GM21529 (cell line): Measurements from ENCODE around the gene CD300LF.

Source experiments
- ATAC-seq: cut with Tn5 transposase; IDR thresholded peaks from one replicate; pipeline ENCODE4 v1.9.1; 2021; ENCODE audit not compliant: unreplicated experiment

CD300LF gene

DNA sequence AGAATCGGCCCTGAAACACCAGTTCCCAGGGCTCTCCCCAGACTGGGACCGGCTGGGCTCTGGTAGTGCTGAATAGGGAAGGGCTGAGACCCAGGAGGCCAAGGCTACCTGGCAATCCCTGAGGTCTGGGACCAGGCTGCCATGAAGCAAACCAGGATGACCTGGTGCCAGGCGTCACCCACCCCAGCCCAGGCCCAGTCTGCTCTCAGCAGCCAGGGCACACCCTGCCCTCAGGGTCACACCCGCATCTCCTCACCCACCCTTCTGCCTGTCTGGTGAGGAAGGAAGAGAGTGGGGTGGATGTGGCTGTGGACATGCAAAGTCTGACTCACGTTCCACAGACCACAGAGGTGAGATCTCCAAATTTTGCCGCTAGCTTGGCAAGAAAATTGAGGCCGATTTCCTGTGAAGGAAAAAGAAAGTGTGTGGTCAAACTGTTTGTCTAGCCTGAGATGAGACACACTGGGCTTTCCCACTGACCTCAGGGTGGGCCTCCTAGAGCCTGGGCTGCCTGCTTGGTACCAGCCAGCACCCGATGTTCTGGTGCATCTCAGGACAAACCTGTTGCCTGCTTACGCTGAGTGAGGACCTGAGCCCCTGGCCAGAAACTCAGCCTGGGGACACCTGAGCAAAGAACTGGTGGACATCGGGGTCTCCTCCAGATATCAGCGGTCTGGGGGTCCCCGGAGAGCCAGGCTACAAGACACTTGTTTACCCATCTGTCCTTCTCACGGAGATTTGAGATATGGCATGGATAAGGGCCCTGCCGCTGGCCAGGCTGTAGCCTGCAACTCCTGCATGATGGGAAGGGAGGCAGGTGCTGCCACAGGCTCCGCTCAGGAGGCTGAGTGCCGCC is 18.0 kb upstream of the CD300LF start:
- ATAC-seq, result no peak

DNA sequence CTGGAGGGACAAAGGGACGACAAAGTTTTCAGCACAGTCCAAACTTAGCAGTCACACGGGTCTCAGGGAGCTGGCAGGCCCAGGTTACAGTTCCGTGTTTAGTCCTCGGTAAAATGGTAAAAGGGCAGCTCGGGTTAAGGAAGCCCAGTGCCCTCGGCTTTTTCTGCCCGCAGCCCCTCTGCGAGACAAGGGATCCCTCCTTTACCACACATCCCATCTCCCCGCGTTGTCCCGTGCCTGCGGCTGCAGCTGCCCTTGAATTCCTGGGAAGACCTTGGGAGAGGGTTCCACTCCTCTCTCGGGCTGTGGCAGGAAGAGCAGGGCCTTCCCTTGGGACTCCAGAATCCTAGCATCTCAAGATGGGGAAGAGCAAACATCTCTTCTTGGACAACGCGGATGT is 17.1 kb upstream of the CD300LF start:
- ATAC-seq, result no peak

DNA sequence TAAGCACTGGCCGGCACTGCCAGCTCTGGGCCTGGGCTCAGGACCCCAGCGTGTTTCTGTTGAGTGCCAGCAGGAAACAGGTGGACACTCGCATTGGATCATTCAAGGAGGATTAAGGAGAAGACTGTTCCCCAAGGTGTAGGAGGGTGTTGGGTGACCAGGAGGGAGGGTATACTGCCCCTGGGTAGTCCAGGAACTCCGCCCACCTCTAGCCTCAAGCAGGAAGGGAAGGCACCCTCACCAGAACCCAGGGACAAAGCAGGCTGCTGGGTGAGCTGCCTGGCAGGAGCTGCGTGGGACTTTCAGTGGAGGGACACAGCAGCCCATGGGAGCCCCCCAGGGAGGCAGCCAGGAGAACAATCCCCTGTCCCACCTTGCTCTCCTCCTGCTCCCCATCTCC is 16.6 kb upstream of the CD300LF start:
- no peak for ATAC-seq

DNA sequence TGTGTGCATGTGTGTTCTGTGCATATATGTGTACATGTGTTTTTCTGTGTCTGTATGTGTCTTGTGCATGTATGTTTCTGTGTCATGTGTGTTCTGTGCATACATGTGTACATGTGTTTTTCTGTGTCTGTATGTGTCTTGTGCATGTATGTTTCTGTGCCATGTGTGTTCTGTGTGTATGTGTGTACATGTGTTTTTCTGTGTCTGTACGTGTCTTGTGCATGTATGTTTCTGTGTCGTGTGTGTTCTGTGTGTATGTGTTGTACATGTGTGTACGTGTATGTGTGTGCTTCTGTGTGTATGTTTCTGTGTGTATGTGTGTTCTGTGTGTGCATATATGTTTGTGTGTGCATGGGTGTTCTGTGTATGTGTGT is 16.0 kb upstream of the CD300LF start:
- ATAC-seq, result no peak

DNA sequence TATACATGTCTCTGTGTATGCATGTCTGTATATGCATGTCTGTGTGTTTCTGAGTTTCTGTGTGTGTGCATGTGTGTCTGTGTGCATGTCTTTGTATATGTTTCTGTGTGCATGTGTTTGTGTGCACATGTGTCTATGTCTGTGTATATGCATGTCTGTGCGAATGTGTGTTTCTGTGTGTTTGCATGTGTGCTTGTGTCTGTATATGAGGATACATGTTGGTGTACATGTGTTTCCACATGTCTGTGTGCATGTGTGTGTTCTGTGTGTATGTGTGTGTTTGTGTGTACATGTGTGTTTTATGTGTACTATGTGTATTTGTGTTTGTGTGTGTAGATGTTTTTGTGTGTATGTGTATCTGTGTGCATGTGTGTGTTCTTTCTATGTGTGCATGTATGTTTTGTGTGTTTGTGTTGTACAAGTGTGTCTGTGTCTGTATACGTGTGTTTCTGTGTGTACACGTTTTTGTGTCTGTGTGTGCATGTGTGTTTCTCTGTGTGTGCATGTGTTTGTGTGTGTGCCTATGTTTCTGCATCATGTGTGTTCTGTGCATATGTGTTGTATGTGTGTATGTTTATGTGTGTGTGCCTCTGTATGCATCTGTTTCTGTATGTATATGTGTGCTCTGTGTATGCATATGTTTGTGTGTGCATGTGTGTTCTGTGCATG is 15.4 kb upstream of the CD300LF start:
- ATAC-seq, result no peak

DNA sequence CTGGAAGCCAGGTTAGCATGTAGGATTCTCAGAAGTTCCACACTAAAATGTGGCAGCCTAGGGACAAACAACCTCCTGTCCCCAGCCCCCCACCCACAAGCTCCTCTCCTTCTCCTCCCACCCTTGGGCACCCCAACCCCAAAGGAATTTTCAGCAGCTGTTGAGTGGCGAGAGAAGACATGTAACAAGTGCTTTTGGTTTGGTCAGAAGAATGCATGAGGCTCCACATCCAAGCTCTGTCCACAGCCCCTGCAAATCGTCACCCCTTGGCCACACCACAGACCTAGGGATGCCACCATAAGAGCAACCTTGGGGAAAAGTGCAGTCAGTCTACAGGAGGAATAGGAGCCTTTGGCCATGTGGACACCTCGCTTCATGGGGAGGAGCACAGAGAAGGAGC is 12.4 kb upstream of the CD300LF start:
- no peak for ATAC-seq

DNA sequence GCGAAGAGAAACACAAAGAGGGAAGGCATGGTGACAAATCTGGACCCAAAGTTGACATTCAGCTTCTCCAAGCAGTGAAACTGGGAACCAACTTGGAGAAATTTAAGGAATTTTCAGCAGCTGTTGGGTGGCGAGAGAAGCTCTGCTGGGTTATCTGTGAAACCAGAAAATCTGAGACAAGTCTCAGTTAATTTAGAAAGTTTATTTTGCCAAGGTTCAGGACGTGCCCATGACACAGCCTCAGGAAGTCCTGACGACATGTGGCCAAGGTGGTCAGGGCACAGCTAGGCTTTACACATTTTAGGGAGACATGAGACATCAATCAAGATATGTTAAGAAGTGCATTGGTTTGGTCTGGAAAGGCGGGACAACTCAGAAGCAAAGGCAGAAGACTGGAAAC is 11.2 kb upstream of the CD300LF start:
- no peak for ATAC-seq

DNA sequence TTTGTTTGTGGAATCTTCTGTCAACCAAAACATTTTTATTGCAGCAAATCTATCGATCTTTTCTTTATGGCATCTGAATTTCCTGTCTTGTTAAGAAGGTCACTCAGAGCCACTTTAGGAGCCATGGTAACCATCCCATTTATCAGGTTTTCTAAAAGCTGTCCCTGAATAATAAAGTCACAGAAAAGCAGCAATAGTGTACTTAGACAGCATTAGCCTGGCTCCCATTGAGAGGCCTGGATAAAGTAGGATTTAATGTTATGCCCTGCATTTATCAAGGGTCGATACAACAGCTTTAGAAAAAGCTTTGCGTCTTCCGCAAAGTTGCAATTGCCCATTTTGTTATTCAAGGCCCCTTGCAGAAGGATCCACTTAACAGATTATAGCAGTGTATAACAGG is 10.1 kb upstream of the CD300LF start:
- ATAC-seq, result no peak

DNA sequence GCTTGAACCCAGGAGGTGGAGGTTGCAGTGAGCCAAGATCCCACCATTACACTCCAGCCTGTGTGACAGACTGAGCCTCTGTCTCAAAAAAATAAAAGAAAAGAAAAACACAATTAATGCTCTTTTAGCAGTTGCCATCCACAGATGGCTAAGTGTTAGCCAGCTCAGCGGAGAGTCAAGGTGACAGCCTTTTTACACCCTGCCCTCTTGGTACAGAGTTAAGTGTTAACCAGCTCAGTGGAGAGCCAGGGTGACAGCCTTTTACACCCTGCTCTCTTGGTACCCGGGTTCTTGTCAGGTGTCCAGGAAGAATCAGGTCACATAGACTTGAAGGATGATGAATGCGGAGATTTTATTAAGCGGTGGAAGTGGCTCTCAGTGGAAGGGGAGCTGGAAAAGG is 7.8 kb upstream of the CD300LF start:
- ATAC-seq, result no peak

DNA sequence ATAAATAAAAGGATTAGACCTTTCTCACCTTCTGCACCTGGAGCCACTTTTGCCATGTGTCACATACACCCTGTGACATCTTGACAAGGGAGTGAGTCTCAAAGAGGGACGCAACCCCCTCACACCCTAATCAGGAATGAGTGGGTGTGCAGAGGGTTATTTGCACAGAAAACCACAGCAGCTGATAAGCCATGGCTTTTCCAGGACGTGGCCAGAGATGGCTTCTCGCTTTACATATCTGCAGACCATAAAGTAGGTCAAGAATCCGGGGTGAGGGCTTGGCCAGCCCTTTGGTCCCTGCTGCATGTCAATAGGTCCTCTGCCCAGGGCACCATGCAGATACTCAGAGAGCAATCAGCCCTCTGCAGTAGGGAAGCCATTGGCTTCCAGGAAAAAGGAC is 2.4 kb upstream of the CD300LF start:
- ATAC-seq, result no peak

DNA sequence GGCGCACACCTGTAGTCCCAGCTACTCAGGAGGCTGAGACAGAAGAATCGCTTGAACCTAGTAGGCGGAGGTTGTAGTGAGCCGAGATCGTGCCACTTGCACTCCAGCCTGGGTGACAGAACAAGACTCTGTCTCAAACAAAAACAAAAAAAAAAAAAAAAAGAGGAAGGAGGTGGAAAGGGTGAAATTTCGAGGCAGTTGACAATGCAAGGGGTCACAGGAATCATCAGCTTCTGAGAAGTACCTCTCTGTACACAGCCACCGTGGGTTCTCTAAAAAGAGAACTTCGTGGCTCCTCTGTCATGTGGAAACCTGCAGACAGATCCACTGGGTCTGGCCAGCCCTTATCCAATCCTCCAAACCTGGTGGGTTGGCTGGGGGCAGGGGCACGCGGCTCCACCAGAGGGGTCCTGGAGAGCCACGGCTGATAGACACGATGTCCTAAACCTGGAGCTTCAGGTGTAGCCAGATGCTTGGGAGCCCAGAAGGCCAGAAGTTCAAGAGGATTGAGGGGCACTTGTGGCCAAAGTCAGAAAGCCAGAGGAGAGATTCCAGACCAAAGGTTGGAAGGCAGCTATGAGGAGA is 540 bp upstream of the CD300LF start:
- no peak for ATAC-seq

DNA sequence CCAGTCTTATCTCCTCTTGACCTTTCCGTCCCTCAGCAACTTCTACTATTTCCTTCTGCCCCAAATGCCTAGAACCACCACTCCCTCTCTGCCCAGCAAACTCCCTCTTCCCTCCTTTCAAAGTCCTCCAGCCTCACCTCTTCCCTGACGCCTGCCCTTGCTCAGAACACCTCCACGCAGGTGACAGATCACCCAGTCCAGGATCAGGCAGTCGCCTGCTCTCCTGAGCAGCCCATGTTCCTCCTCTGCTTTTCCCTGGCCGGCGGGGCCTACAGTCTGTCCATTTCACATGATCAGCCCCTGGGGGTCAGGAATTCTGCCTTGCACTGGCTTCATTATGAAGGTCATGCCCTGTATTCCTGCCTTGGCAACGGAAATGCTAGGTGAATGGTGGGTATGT is 422 bp downstream of the CD300LF start:
- ATAC-seq, result no peak

DNA sequence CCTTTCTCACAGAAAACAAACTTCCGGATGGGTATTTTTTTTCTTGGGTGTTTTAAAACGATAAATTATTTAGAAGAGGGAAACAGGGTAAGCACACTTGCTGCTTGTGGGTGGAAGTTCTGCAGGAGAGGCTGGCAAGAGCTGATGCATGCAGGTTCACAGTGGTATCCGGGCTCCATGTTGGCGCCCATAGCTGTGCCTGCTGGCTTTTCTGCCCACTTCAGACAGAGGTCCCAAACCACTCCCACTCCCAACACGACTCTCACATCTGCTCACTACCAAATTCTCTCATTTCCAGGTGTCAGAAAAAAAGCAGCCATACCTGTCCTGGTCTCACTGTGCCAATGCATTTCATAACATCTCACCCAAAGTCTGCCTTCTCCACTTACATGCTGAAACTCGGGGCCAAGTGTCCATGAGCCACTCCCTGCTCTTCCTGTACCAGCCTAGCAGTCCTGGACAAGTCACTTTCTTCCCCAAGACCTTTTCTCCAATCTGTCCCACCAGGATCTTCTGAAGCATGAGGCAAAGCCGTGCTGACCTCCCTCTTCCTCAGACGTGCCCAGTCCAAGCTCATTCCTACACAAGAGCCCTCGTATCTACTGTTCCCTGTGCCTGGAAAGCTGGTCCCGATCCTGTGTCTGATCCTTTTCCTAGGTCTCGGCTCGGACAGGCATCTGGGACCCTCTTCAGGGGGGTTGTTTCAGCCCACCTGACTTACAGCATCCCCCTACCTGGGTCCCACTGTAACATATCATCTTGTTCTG is 1.5 kb downstream of the CD300LF start:
- no peak for ATAC-seq

DNA sequence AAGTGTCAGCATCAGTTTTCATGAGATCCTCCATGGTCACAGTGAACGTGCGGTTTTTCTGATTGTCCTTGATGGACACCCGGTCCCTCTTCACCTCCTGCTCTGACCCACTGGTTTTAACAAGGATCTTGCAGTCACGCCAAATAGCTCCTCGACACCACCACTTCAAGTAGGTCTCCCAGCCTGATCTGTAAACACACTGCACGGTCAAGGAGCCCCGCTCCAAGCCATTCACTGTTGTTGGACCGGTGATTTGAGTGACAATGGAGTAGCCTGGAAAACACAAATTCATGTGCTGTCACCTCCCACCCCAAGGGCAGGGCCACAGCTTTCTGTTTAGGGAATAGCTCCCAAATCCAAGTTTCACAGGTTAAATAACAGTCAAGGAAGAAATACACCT is 8.2 kb downstream of the CD300LF start:
- ATAC-seq, result no peak

DNA sequence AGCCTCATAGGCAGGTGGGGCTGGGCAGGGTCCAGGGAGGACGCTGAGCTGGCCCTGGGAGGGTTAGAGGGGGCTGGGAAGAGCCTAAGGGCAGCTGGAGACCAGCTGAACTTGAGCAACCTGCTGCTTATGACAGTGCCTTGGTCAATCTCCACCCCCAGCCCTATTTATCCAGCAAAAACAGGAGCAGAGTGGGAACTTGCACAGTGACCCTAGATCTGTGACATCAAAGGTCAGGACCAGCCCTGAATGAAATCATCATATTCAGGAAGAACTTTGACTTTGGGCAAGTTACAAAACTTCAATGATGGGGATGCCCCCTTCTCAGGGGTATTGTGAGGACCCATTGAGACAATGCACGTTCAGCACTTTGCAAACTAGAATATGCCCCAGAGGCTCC is 9.4 kb downstream of the CD300LF start:
- no peak for ATAC-seq

DNA sequence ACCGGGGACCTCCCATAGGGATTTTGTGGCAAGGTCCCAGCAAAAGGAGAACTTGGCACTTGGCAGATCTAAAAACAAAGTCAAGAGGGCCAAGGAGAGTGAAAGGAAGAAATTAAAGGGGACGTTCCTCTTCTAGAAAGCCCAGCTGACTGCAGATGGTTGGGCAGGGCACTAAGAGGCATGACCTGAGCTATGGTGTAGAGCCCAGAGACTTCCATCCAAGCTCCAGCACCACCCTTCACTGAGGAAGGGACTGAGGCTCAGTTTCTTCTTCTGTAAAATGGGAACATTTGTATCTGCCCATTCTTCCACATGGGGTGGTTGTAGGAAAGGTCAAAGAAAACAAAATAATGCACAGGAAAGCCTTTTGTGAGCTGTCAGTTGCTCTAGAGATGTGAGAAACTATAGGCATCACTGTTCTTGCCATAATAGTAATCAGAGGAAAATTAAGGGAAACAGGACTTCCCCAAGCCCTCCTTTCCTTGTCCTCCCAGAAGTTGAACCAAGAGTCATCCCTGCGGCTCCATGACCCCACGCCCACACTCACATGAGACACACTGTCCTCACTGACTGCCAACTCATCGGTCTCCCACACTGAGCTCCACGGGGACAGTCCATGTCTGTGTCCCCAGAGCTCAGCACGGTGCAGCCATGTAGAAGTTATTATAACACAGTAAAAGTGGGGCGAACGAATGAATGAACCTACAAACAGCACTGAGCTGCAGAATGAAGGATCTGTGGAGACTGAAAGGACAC is 10.4 kb downstream of the CD300LF start:
- no peak for ATAC-seq

DNA sequence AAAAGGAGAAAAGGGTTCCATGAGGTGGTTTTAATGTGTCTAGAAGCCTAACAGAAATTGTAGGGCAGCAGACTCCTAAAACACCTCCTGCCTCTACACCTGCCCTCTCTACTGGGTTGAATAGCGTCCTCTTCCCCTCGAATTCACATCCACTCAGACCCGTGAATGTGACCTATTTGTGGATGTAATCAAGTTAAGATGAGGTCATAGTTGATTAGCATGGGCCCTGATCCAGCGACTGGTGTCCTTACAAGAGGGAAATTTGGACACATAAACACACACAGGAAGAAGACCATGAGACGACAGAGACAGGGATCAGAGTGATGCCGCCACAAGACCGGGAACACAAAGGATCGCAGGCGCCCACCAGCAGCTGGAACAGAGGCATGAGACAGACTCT is 13.5 kb downstream of the CD300LF start:
- ATAC-seq, result no peak

DNA sequence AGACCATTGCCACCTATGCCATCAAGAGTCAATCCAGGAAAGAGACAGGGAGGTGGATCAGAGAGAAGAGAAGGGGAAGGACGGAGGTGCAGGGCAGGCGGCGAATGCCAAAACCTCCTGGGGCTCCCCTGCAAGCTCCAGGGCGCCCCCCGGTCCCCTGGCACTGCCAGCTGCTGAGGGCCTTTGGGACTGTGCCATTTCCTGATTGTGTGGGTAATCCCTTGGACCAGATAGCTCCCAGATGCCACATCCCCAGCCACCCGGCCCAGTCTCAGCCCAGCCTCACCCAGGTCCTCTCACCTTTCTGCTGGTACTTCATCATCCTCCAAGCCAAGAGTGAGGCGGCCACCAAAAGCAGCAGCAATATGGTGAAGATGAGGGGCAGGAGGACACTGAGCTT is 14.7 kb downstream of the CD300LF start:
- no peak for ATAC-seq

DNA sequence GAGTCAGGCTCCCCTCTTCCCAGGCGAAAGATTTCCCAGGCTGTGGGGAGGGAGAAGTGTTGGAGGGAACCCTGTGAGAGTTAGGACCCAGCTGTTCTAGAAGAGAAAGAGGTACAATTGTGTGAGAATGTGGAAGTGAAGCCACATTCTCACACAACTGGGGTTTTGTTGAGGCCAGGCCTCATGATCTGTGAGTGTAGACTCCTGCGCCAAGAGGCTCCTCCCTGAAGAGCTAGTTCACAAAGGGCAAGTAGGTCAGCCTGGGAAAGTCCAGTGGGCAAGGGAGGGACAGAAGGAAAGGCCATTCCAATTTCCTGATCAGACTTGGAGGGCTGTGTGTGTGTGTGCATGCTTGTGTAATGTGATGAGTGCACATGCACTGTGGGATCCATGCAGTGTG is 15.2 kb downstream of the CD300LF start:
- no peak for ATAC-seq

DNA sequence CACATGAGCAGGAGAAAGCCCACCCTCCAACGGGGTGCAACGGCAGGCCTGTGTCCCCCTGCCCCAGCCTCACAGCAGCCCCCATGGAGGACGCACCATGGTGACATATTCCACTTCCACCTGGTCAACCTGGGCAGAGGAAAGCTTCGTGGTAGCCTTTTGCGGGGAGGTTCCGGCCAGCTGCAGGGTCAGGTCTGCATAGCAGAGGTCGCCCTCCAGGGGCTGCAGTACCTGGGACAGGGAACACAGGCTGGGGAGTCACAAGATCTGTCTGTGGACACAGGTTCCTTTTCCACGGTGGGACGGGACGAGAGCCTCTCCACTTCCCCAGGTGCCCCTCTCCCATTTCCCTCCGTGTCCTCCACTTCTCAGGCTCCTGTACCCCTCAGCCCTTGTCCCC is 17.1 kb downstream of the CD300LF start:
- no peak for ATAC-seq

DNA sequence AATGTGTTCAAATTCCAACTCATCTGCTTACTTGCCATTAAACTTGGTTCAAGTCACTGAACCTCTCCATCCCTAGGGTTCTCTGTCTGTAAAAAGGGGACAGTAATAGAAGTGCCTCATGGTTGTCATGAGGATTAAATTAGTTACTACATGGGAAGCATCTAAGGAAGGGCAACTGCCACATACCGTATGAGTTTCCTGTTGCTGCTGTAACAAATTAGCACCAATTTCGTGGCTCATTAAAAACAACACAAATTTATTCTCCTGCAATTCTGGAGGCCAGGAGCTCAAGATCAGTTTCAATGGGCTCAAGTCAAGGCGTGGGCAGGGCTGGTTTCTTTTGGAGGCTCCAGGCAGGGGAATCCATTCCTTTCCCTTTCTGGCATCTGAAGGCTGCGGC is 18.6 kb downstream of the CD300LF start:
- ATAC-seq, result no peak
